ENCODE measurements around the gene NPTXR.

The NPTXR gene

DNA sequence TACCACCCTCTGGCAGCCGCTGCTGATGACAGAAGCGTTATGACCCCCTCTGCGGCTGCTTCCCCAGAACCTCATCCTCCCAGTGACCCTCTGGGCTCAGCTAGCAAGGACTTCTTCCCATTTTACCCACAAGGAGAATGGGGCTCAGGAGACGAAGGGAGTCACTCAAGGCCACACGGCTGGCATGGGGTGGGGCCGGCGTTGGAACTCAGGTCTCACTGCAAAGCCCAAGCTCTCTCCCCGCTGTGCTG, 71.3 kb downstream of the NPTXR start:
- H3K4me3 ChIP-seq (ENCODE audit: low read depth, low read length, poor library complexity, severe bottlenecking): no peak overlapping the region
- no peaks in the 10 kb centered on the region for H3K9me2 ChIP-seq (ENCODE audit: low read depth, low read length)
- no peaks in the 10 kb centered on the region for H3K4me1 ChIP-seq (ENCODE audit: insufficient read depth, low read length, severe bottlenecking)
- H3K9ac ChIP-seq (ENCODE audit: low read length): no peak overlapping the region
- no peaks in the 10 kb centered on the region for H3F3A ChIP-seq (ENCODE audit: insufficient read depth, low read length)
- no peaks in the 10 kb centered on the region for H4K20me1 ChIP-seq (ENCODE audit: insufficient read depth, low read length)
- no peak overlapping the region for H2AFZ ChIP-seq (ENCODE audit: low read length)
- H3K79me2 ChIP-seq (ENCODE audit: insufficient read depth, low read length): no peaks in the 10 kb centered on the region
- H3K36me3 ChIP-seq (ENCODE audit: insufficient read depth, low read length): no peaks in the 10 kb centered on the region
- TF ChIP-seq, protein P1, sequence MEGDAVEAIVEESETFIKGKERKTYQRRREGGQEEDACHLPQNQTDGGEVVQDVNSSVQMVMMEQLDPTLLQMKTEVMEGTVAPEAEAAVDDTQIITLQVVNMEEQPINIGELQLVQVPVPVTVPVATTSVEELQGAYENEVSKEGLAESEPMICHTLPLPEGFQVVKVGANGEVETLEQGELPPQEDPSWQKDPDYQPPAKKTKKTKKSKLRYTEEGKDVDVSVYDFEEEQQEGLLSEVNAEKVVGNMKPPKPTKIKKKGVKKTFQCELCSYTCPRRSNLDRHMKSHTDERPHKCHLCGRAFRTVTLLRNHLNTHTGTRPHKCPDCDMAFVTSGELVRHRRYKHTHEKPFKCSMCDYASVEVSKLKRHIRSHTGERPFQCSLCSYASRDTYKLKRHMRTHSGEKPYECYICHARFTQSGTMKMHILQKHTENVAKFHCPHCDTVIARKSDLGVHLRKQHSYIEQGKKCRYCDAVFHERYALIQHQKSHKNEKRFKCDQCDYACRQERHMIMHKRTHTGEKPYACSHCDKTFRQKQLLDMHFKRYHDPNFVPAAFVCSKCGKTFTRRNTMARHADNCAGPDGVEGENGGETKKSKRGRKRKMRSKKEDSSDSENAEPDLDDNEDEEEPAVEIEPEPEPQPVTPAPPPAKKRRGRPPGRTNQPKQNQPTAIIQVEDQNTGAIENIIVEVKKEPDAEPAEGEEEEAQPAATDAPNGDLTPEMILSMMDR (IDR thresholded peaks at IDR 0.05; ENCODE audit: low read length): no peak
- no peak for TF ChIP-seq EZH2 (IDR thresholded peaks at IDR 0.05; ENCODE audit: borderline replicate concordance, low read length)
- no peaks in the 10 kb centered on the region for H3K9me3 ChIP-seq (ENCODE audit: low read length)
- no peak overlapping the region for H3K27ac ChIP-seq (ENCODE audit: low read depth, low read length, poor library complexity, severe bottlenecking)
- H3K27me3 ChIP-seq (ENCODE audit: insufficient read depth, low read length): no peaks in the 10 kb centered on the region
- no peak overlapping the region for H3K4me2 ChIP-seq (ENCODE audit: low read length)

DNA sequence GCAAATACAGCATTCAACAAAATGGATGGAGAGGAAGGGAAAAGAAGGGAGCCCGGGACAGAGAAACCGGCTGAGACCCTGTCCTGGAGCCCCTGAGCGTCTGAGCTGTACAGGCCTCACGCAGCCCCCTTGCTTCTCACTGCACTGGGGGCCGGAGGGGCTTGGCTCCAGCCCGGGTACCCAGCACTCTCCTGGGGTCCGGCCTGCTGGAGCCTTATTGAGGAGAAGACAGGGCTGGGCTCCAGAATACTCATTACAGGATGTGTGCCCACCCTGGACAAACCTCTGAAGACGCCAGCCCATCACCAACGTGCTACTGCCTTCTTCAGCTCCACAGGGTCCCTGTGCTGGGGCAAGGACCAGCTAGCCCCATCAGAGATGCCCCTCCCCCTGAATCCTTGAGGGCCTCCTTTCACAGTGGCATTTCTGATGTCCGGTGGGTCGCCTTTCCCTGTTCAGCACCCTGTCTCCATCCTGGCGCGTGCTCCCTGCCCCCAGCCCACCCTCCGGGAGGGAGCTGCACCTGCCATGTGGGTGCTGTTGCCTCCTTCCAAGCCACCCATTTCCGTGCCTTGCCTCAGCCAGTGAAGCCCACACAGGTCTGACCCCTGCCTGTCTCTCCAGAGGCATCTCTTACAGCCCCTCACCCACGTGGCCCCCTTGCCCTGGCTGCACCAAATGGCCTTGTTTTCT, 73.4 kb downstream of the NPTXR start:
- no peaks in the 10 kb centered on the region for H3K36me3 ChIP-seq (ENCODE audit: insufficient read depth, low read length)
- no peak overlapping the region for H3K27ac ChIP-seq (ENCODE audit: low read depth, low read length, poor library complexity, severe bottlenecking)
- H3K4me3 ChIP-seq (ENCODE audit: low read depth, low read length, poor library complexity, severe bottlenecking): no peak overlapping the region
- no peak overlapping the region for H3K9ac ChIP-seq (ENCODE audit: low read length)
- H3K4me2 ChIP-seq (ENCODE audit: low read length): no peak overlapping the region
- H3K9me3 ChIP-seq (ENCODE audit: low read length): no peaks in the 10 kb centered on the region
- H3K4me1 ChIP-seq (ENCODE audit: insufficient read depth, low read length, severe bottlenecking): no peaks in the 10 kb centered on the region
- no peaks in the 10 kb centered on the region for H3F3A ChIP-seq (ENCODE audit: insufficient read depth, low read length)
- TF ChIP-seq, protein P1 (IDR thresholded peaks at IDR 0.05; ENCODE audit: low read length): no peak
- no peak for TF ChIP-seq EZH2 (IDR thresholded peaks at IDR 0.05; ENCODE audit: borderline replicate concordance, low read length)
- no peaks in the 10 kb centered on the region for H3K9me2 ChIP-seq (ENCODE audit: low read depth, low read length)
- H3K79me2 ChIP-seq (ENCODE audit: insufficient read depth, low read length): no peaks in the 10 kb centered on the region
- H3K27me3 ChIP-seq (ENCODE audit: insufficient read depth, low read length): no peaks in the 10 kb centered on the region
- no peaks in the 10 kb centered on the region for H4K20me1 ChIP-seq (ENCODE audit: insufficient read depth, low read length)
- no peak overlapping the region for H2AFZ ChIP-seq (ENCODE audit: low read length)
